ENCODE data around the gene LDLRAD3.

GRCh38 chr11:35930466-35930865, 13.4 kb upstream of the LDLRAD3 start:
- no peak for TF ChIP-seq PATZ1 (CRISPR knock-in tag; IDR thresholded peaks at IDR 0.05; ENCODE audit: borderline replicate concordance)
- no peak for TF ChIP-seq POU6F1 (CRISPR knock-in tag; IDR thresholded peaks at IDR 0.05; ENCODE audit: borderline replicate concordance, low read depth)
- no peak for TF ChIP-seq ARNTL (CRISPR knock-in tag; IDR thresholded peaks at IDR 0.05; ENCODE audit: borderline replicate concordance, low read depth)
- no peak for TF ChIP-seq CREB5 (CRISPR knock-in tag; IDR thresholded peaks at IDR 0.05; ENCODE audit: low read depth)
- no peak for TF ChIP-seq CSRNP3 (CRISPR knock-in tag; IDR thresholded peaks at IDR 0.05)
- TF ChIP-seq ISL1 (CRISPR knock-in tag; IDR thresholded peaks at IDR 0.05), result no peak
- TF ChIP-seq ZFP30 (CRISPR knock-in tag; IDR thresholded peaks at IDR 0.05), result no peak
- no peak for TF ChIP-seq TOX (CRISPR knock-in tag; IDR thresholded peaks at IDR 0.05; ENCODE audit: borderline replicate concordance)
- TF ChIP-seq BACH2 (CRISPR knock-in tag; IDR thresholded peaks at IDR 0.05; ENCODE audit: borderline replicate concordance), result no peak
- no peak for TF ChIP-seq RARB (CRISPR knock-in tag; IDR thresholded peaks at IDR 0.05)
- no peak for TF ChIP-seq ZFP3 (CRISPR knock-in tag; IDR thresholded peaks at IDR 0.05)
- no peak for TF ChIP-seq GLIS3 (CRISPR knock-in tag; IDR thresholded peaks at IDR 0.05)
- no peak for TF ChIP-seq ZNF8 (CRISPR knock-in tag; IDR thresholded peaks at IDR 0.05)
- TF ChIP-seq CSDC2 (CRISPR knock-in tag; IDR thresholded peaks at IDR 0.05), result no peak

Measured in SK-N-SH treated with all-trans-retinoic acid at 6 μM for 48 hours (cell line).